ENCODE results near the gene RCAN2.

RCAN2 gene

GRCh38 chr6:46468403-46469010, 22.7 kb downstream of the RCAN2 start:
- Histone ChIP-seq H3K36me3 (ENCODE audit: control insufficient read depth, insufficient read depth, low read length) (no peaks in the 10 kb centered on the region), H3K27me3 (replicated peaks; ENCODE audit: control insufficient read depth, insufficient read depth, low read length, poor library complexity, severe bottlenecking) (no peaks in the 10 kb centered on the region), H3K4me1 (ENCODE audit: control insufficient read depth, insufficient read depth, low read length, poor library complexity, severe bottlenecking) (no peaks in the 10 kb centered on the region), H3K9me3 (ENCODE audit: control insufficient read depth, low read length) (no peaks in the 10 kb centered on the region), H3K27ac (ENCODE audit: insufficient read depth, low read length, poor library complexity, severe bottlenecking) (no peak overlapping the region), H3K4me3 (ENCODE audit: insufficient read depth, low read depth, low read length, poor library complexity, severe bottlenecking) (no peak overlapping the region)
- DNase-seq = no peak

- Histone ChIP-seq H3K36me3 (ENCODE audit: control insufficient read depth, insufficient read depth, low read length) (no peaks in the 10 kb centered on the region), H3K4me3 (ENCODE audit: insufficient read depth, low read depth, low read length, poor library complexity, severe bottlenecking) (no peak overlapping the region), H3K9me3 (ENCODE audit: control insufficient read depth, low read length) (no peaks in the 10 kb centered on the region), H3K4me1 (ENCODE audit: control insufficient read depth, insufficient read depth, low read length, poor library complexity, severe bottlenecking) (no peaks in the 10 kb centered on the region), H3K27me3 (replicated peaks; ENCODE audit: control insufficient read depth, insufficient read depth, low read length, poor library complexity, severe bottlenecking) (no peaks in the 10 kb centered on the region), H3K27ac (ENCODE audit: insufficient read depth, low read length, poor library complexity, severe bottlenecking) (no peak overlapping the region)
- no peak for DNase-seq
Observed at GRCh38 chr6:46466570-46466969, 24.7 kb downstream of the RCAN2 start.

GRCh38 chr6:46465294-46466165, 25.7 kb downstream of the RCAN2 start:
- no peak overlapping the region for H3K27ac ChIP-seq (ENCODE audit: insufficient read depth, low read length, poor library complexity, severe bottlenecking)
- no peak for DNase-seq

GRCh38 chr6:46456297-46456696, 35.0 kb downstream of the RCAN2 start:
- no peaks in the 10 kb centered on the region for H3K27me3 ChIP-seq (replicated peaks; ENCODE audit: control insufficient read depth, insufficient read depth, low read length, poor library complexity, severe bottlenecking)
- H3K36me3 ChIP-seq (ENCODE audit: control insufficient read depth, insufficient read depth, low read length) = no peaks in the 10 kb centered on the region
- no peaks in the 10 kb centered on the region for H3K4me1 ChIP-seq (ENCODE audit: control insufficient read depth, insufficient read depth, low read length, poor library complexity, severe bottlenecking)
- no peaks in the 10 kb centered on the region for H3K9me3 ChIP-seq (ENCODE audit: control insufficient read depth, low read length)
- H3K4me3 ChIP-seq (ENCODE audit: insufficient read depth, low read depth, low read length, poor library complexity, severe bottlenecking) = no peak overlapping the region
- DNase-seq = no peak
- no peak overlapping the region for H3K27ac ChIP-seq (ENCODE audit: insufficient read depth, low read length, poor library complexity, severe bottlenecking)

More at GRCh38 chr6:46465294-46466165, 25.7 kb downstream of the RCAN2 start:
- H3K9me3 ChIP-seq (ENCODE audit: control insufficient read depth, low read length) = no peaks in the 10 kb centered on the region
- no peaks in the 10 kb centered on the region for H3K27me3 ChIP-seq (replicated peaks; ENCODE audit: control insufficient read depth, insufficient read depth, low read length, poor library complexity, severe bottlenecking)
- H3K4me3 ChIP-seq (ENCODE audit: insufficient read depth, low read depth, low read length, poor library complexity, severe bottlenecking) = no peak overlapping the region
- H3K4me1 ChIP-seq (ENCODE audit: control insufficient read depth, insufficient read depth, low read length, poor library complexity, severe bottlenecking) = no peaks in the 10 kb centered on the region
- H3K36me3 ChIP-seq (ENCODE audit: control insufficient read depth, insufficient read depth, low read length) = no peaks in the 10 kb centered on the region

- Histone ChIP-seq H3K36me3 (ENCODE audit: control insufficient read depth, insufficient read depth, low read length) (no peaks in the 10 kb centered on the region), H3K4me1 (ENCODE audit: control insufficient read depth, insufficient read depth, low read length, poor library complexity, severe bottlenecking) (no peaks in the 10 kb centered on the region), H3K27ac (ENCODE audit: insufficient read depth, low read length, poor library complexity, severe bottlenecking) (no peak overlapping the region), H3K27me3 (replicated peaks; ENCODE audit: control insufficient read depth, insufficient read depth, low read length, poor library complexity, severe bottlenecking) (no peaks in the 10 kb centered on the region), H3K4me3 (ENCODE audit: insufficient read depth, low read depth, low read length, poor library complexity, severe bottlenecking) (no peak overlapping the region), H3K9me3 (ENCODE audit: control insufficient read depth, low read length) (no peaks in the 10 kb centered on the region)
- no peak for DNase-seq
Observed at GRCh38 chr6:46454691-46455090, 36.6 kb downstream of the RCAN2 start.

- no peak overlapping the region for H3K27ac ChIP-seq (ENCODE audit: insufficient read depth, low read length, poor library complexity, severe bottlenecking)
Observed at GRCh38 chr6:46453741-46454316, 37.4 kb downstream of the RCAN2 start.

GRCh38 chr6:46453216-46453615, 38.0 kb downstream of the RCAN2 start:
- Histone ChIP-seq H3K9me3 (ENCODE audit: control insufficient read depth, low read length) (no peaks in the 10 kb centered on the region), H3K36me3 (ENCODE audit: control insufficient read depth, insufficient read depth, low read length) (no peaks in the 10 kb centered on the region), H3K4me1 (ENCODE audit: control insufficient read depth, insufficient read depth, low read length, poor library complexity, severe bottlenecking) (no peaks in the 10 kb centered on the region), H3K27ac (ENCODE audit: insufficient read depth, low read length, poor library complexity, severe bottlenecking) (no peak overlapping the region), H3K27me3 (replicated peaks; ENCODE audit: control insufficient read depth, insufficient read depth, low read length, poor library complexity, severe bottlenecking) (no peaks in the 10 kb centered on the region), H3K4me3 (ENCODE audit: insufficient read depth, low read depth, low read length, poor library complexity, severe bottlenecking) (no peak overlapping the region)
- DNase-seq = no peak

More at GRCh38 chr6:46453741-46454316, 37.4 kb downstream of the RCAN2 start:
- no peaks in the 10 kb centered on the region for H3K4me1 ChIP-seq (ENCODE audit: control insufficient read depth, insufficient read depth, low read length, poor library complexity, severe bottlenecking)
- H3K36me3 ChIP-seq (ENCODE audit: control insufficient read depth, insufficient read depth, low read length) = no peaks in the 10 kb centered on the region
- no peaks in the 10 kb centered on the region for H3K9me3 ChIP-seq (ENCODE audit: control insufficient read depth, low read length)
- no peak for DNase-seq
- H3K4me3 ChIP-seq (ENCODE audit: insufficient read depth, low read depth, low read length, poor library complexity, severe bottlenecking) = no peak overlapping the region
- H3K27me3 ChIP-seq (replicated peaks; ENCODE audit: control insufficient read depth, insufficient read depth, low read length, poor library complexity, severe bottlenecking) = no peaks in the 10 kb centered on the region

- no peaks in the 10 kb centered on the region for H3K36me3 ChIP-seq (ENCODE audit: control insufficient read depth, insufficient read depth, low read length)
- no peak overlapping the region for H3K4me3 ChIP-seq (ENCODE audit: insufficient read depth, low read depth, low read length, poor library complexity, severe bottlenecking)
Observed at GRCh38 chr6:46452312-46452917, 38.8 kb downstream of the RCAN2 start.

GRCh38 chr6:46451343-46451742, 39.9 kb downstream of the RCAN2 start:
- H3K27me3 ChIP-seq (replicated peaks; ENCODE audit: control insufficient read depth, insufficient read depth, low read length, poor library complexity, severe bottlenecking) = no peaks in the 10 kb centered on the region
- H3K36me3 ChIP-seq (ENCODE audit: control insufficient read depth, insufficient read depth, low read length) = no peaks in the 10 kb centered on the region
- DNase-seq = no peak

More at GRCh38 chr6:46452312-46452917, 38.8 kb downstream of the RCAN2 start:
- Histone ChIP-seq H3K4me1 (ENCODE audit: control insufficient read depth, insufficient read depth, low read length, poor library complexity, severe bottlenecking) (no peaks in the 10 kb centered on the region), H3K9me3 (ENCODE audit: control insufficient read depth, low read length) (no peaks in the 10 kb centered on the region), H3K27me3 (replicated peaks; ENCODE audit: control insufficient read depth, insufficient read depth, low read length, poor library complexity, severe bottlenecking) (no peaks in the 10 kb centered on the region), H3K27ac (ENCODE audit: insufficient read depth, low read length, poor library complexity, severe bottlenecking) (no peak overlapping the region)
- no peak for DNase-seq

More at GRCh38 chr6:46451343-46451742, 39.9 kb downstream of the RCAN2 start:
- H3K9me3 ChIP-seq (ENCODE audit: control insufficient read depth, low read length) = no peaks in the 10 kb centered on the region
- H3K4me3 ChIP-seq (ENCODE audit: insufficient read depth, low read depth, low read length, poor library complexity, severe bottlenecking) = no peak overlapping the region
- H3K27ac ChIP-seq (ENCODE audit: insufficient read depth, low read length, poor library complexity, severe bottlenecking) = no peak overlapping the region
- no peaks in the 10 kb centered on the region for H3K4me1 ChIP-seq (ENCODE audit: control insufficient read depth, insufficient read depth, low read length, poor library complexity, severe bottlenecking)
